OCI-LY3 (cell line): ENCODE results near the gene SCRN1.

Experiments
- CTCF ChIP-seq: fragments of 200-600, 300-600 bp; sonication (generic); IDR thresholded peaks from 2 replicates; pipeline ENCODE4 v1.5.1; 2014; ENCODE audit warnings: antibody characterized with exemption, low read length, low read depth
- EZH2phosphoT487 ChIP-seq: fragments of 200-600 bp; shearing (Covaris generic); IDR thresholded peaks from 2 replicates; pipeline ENCODE4 v1.6.1; 2018; ENCODE audit warnings: antibody characterized with exemption, mixed run types, low read depth

- no peak for TF ChIP-seq CTCF
- TF ChIP-seq EZH2phosphoT487 = no peak
Measured at GRCh38 chr7:29987083-29987482, 2.5 kb downstream of the SCRN1 start.
